Neuronal stem cell (in vitro differentiated cells): ENCODE data around the gene PPEF1.

ENCODE experiments used
- DNase-seq: peaks from one replicate; pipeline ENCODE4 v3.0.0-alpha.2; 2013; ENCODE audit warnings: low spot score
- H2AFZ ChIP-seq: one replicate; pipeline ENCODE4 v1.6.1; 2013; ENCODE audit warnings: mild to moderate bottlenecking, low read length, inconsistent platforms
- H2AK5ac ChIP-seq: 2 replicates; pipeline ENCODE4 v1.6.1; 2013; ENCODE audit warnings: low read depth, mild to moderate bottlenecking, inconsistent platforms, low read length, moderate library complexity, mixed read lengths
- H2BK120ac ChIP-seq: 2 replicates; pipeline ENCODE4 v1.6.1; 2013; ENCODE audit warnings: low read depth, mild to moderate bottlenecking, inconsistent platforms, low read length, moderate library complexity, mixed read lengths
- H2BK12ac ChIP-seq: one replicate; pipeline ENCODE4 v1.6.1; 2013; ENCODE audit warnings: low read length, inconsistent platforms
- H2BK15ac ChIP-seq: 2 replicates; pipeline ENCODE4 v1.6.1; 2013; ENCODE audit warnings: mild to moderate bottlenecking, low read length, inconsistent platforms, mixed read lengths
- H2BK5ac ChIP-seq: one replicate; pipeline ENCODE4 v1.6.1; 2013; ENCODE audit warnings: inconsistent platforms, mild to moderate bottlenecking, low read length, moderate library complexity
- H3K14ac ChIP-seq: one replicate; pipeline ENCODE4 v1.6.1; 2013; ENCODE audit warnings: low read length, inconsistent platforms
- H3K18ac ChIP-seq: 2 replicates; pipeline ENCODE4 v1.6.1; 2013; ENCODE audit warnings: low read length, inconsistent platforms
- H3K23ac ChIP-seq: 2 replicates; pipeline ENCODE4 v1.6.1; 2013; ENCODE audit warnings: low read depth, mild to moderate bottlenecking, mixed read lengths, low read length, inconsistent platforms; ENCODE audit not compliant: poor library complexity
- H3K27ac ChIP-seq: replicated peaks from 3 replicates; pipeline ENCODE4 v1.5.1; 2013; ENCODE audit warnings: low read length, inconsistent platforms
- H3K27me3 ChIP-seq, 3 experiments: 2 replicates each; pipeline ENCODE4 v1.6.1; 2013; ENCODE audit warnings: low read length in 3 of 3, mild to moderate bottlenecking in 2 of 3, inconsistent platforms in 1 of 3, low read depth in 1 of 3, mixed read lengths in 1 of 3, moderate library complexity in 1 of 3; ENCODE audit not compliant: control insufficient read depth in 3 of 3, insufficient read depth in 3 of 3
- H3K36me3 ChIP-seq, 2 donors: replicated peaks in 1 of 2; 2 replicates each; pipeline ENCODE4 v1.6.1; 2013; ENCODE audit warnings: low read length in 2 of 2; ENCODE audit not compliant: control insufficient read depth in 2 of 2, insufficient read depth in 2 of 2
- H3K4ac ChIP-seq: 2 replicates; pipeline ENCODE4 v1.6.1; 2013; ENCODE audit warnings: inconsistent platforms, mild to moderate bottlenecking, low read length, moderate library complexity
- H3K4me1 ChIP-seq, 2 donors: 1 replicate in 1 of 2; 2 replicates in 1 of 2; pipeline ENCODE4 v1.6.1; 2013; ENCODE audit warnings: low read length in 2 of 2, low read depth in 1 of 2; ENCODE audit not compliant: control insufficient read depth in 2 of 2, insufficient read depth in 1 of 2
- H3K4me2 ChIP-seq: one replicate; pipeline ENCODE4 v1.6.1; 2013; ENCODE audit warnings: mild to moderate bottlenecking, low read length, inconsistent platforms; ENCODE audit not compliant: insufficient read depth, poor library complexity, severe bottlenecking
- H3K4me3 ChIP-seq, 2 donors: 2 replicates each; pipeline ENCODE4 v1.5.1; 2013; ENCODE audit warnings: low read length in 2 of 2, mild to moderate bottlenecking in 2 of 2, inconsistent platforms in 1 of 2, moderate library complexity in 1 of 2
- H3K79me1 ChIP-seq: one replicate; pipeline ENCODE4 v1.6.1; 2013; ENCODE audit warnings: low read depth, mild to moderate bottlenecking, inconsistent platforms, low read length, moderate library complexity
- H3K9ac ChIP-seq: one replicate; pipeline ENCODE4 v1.6.1; 2013; ENCODE audit warnings: mild to moderate bottlenecking, low read depth, low read length, inconsistent platforms; ENCODE audit not compliant: poor library complexity
- H3K9me3 ChIP-seq, 2 donors: replicated peaks in 1 of 2; 2 replicates each; pipeline versions ENCODE3 to v1.6.1; 2013; ENCODE audit warnings: low read length in 2 of 2, mild to moderate bottlenecking in 2 of 2, inconsistent platforms in 1 of 2, low read depth in 1 of 2, mixed read lengths in 1 of 2, moderate library complexity in 1 of 2; ENCODE audit not compliant: control insufficient read depth in 2 of 2, insufficient read depth in 1 of 2
- H4K8ac ChIP-seq: one replicate; pipeline ENCODE4 v1.6.1; 2013; ENCODE audit warnings: low read depth, mild to moderate bottlenecking, inconsistent platforms, low read length, moderate library complexity
- H4K91ac ChIP-seq: one replicate; pipeline ENCODE4 v1.6.1; 2013; ENCODE audit warnings: low read length, low read depth, mild to moderate bottlenecking, inconsistent platforms; ENCODE audit not compliant: poor library complexity
- WGBS, 2 donors: extraction: QIAGEN DNeasy Blood & Tissue Kit; methylation state at CpG; one replicate each; pipeline ENCODE4 v1.1.7; 2013; ENCODE audit warnings: missing lambda C conversion rate in 2 of 2, mixed read lengths in 1 of 2; ENCODE audit not compliant: insufficient read length in 2 of 2, insufficient replicate concordance in 1 of 2; ENCODE audit errors: extremely low coverage in 2 of 2; 5-methylcytosine and 5-hydroxymethylcytosine counted together

Gene PPEF1

GRCh38 chrX:18682979-18683387 is 24.5 kb upstream of the PPEF1 start:
- H3K14ac ChIP-seq = no peak overlapping the region
- no peaks in the 10 kb centered on the region for H3K36me3 ChIP-seq
- H3K18ac ChIP-seq = no peak overlapping the region
- H3K4me3 ChIP-seq = no peak overlapping the region
- no peak overlapping the region for H4K91ac ChIP-seq
- no peak overlapping the region for H3K9ac ChIP-seq
- DNase-seq = no peak
- no peak overlapping the region for H3K23ac ChIP-seq
- no CpG with 5 or more reads among the region's 9 CpGs for WGBS, 2 donors
- H3K4me2 ChIP-seq = no peak overlapping the region
- H3K27me3 ChIP-seq = no peaks in the 10 kb centered on the region
- H3K79me1 ChIP-seq = no peaks in the 10 kb centered on the region
- H2BK15ac ChIP-seq = no peak overlapping the region
- H2BK12ac ChIP-seq = no peak overlapping the region
- no peak overlapping the region for H2AK5ac ChIP-seq
- H2AFZ ChIP-seq = no peak overlapping the region
- no peaks in the 10 kb centered on the region for H3K4me1 ChIP-seq
- H3K27ac ChIP-seq = no peak overlapping the region
- H3K4ac ChIP-seq = no peak overlapping the region
- no peak overlapping the region for H4K8ac ChIP-seq
- H3K9me3 ChIP-seq = no peaks in the 10 kb centered on the region
- no peak overlapping the region for H2BK120ac ChIP-seq
- H2BK5ac ChIP-seq = no peak overlapping the region

GRCh38 chrX:18687856-18688495 is 19.5 kb upstream of the PPEF1 start:
- no peaks in the 10 kb centered on the region for H3K4me1 ChIP-seq
- H2AK5ac ChIP-seq = no peak overlapping the region
- H2BK12ac ChIP-seq = no peak overlapping the region
- WGBS, 2 donors = no CpG with 5 or more reads among the region's 7 CpGs
- H3K9me3 ChIP-seq = no peaks in the 10 kb centered on the region
- H3K4me2 ChIP-seq = no peak overlapping the region
- no peak overlapping the region for H2BK120ac ChIP-seq
- no peak overlapping the region for H3K14ac ChIP-seq
- H3K79me1 ChIP-seq = no peaks in the 10 kb centered on the region
- H4K8ac ChIP-seq = no peak overlapping the region
- no peak overlapping the region for H3K9ac ChIP-seq
- no peak for DNase-seq
- peaks cover 0 to 11% (median 0%) of the 10 kb centered on the region in 3 experiments for H3K27me3 ChIP-seq
- H2AFZ ChIP-seq = no peak overlapping the region
- H3K23ac ChIP-seq = no peak overlapping the region
- H3K27ac ChIP-seq = no peak overlapping the region
- H3K36me3 ChIP-seq = no peaks in the 10 kb centered on the region
- no peak overlapping the region for H2BK15ac ChIP-seq
- H3K4ac ChIP-seq = no peak overlapping the region
- H3K18ac ChIP-seq = no peak overlapping the region
- no peak overlapping the region for H2BK5ac ChIP-seq
- no peak overlapping the region for H3K4me3 ChIP-seq
- no peak overlapping the region for H4K91ac ChIP-seq

- no peak overlapping the region for H4K8ac ChIP-seq
- no peak overlapping the region for H3K14ac ChIP-seq
- no peak overlapping the region for H2BK120ac ChIP-seq
- H4K91ac ChIP-seq = no peak overlapping the region
- H3K27me3 ChIP-seq = peaks cover 0 to 11% (median 0%) of the 10 kb centered on the region in 3 experiments
- no peak overlapping the region for H3K23ac ChIP-seq
- no peak overlapping the region for H3K9ac ChIP-seq
- no peaks in the 10 kb centered on the region for H3K79me1 ChIP-seq
- no peaks in the 10 kb centered on the region for H3K36me3 ChIP-seq
- H3K27ac ChIP-seq = no peak overlapping the region
- no peak overlapping the region for H3K4me2 ChIP-seq
- no CpG with 5 or more reads among the region's 1 CpG for WGBS, 2 donors
- no peak overlapping the region for H3K18ac ChIP-seq
- no peak overlapping the region for H3K4me3 ChIP-seq
- no peak overlapping the region for H2BK15ac ChIP-seq
- no peaks in the 10 kb centered on the region for H3K4me1 ChIP-seq
- H2BK12ac ChIP-seq = no peak overlapping the region
- H3K4ac ChIP-seq = no peak overlapping the region
- no peak overlapping the region for H2AK5ac ChIP-seq
- H3K9me3 ChIP-seq = no peaks in the 10 kb centered on the region
- H2AFZ ChIP-seq = no peak overlapping the region
- DNase-seq = no peak
- H2BK5ac ChIP-seq = no peak overlapping the region
Measured at GRCh38 chrX:18691431-18691830, 16.0 kb upstream of the PPEF1 start.

- Histone ChIP-seq H2BK12ac (no peak overlapping the region), H3K79me1 (no peaks in the 10 kb centered on the region), H2BK120ac (no peak overlapping the region), H3K4me1 (no peaks in the 10 kb centered on the region), H3K36me3 (no peaks in the 10 kb centered on the region), H4K91ac (no peak overlapping the region), H3K9ac (no peak overlapping the region), H4K8ac (no peak overlapping the region), H2AFZ (no peak overlapping the region), H2AK5ac (no peak overlapping the region), H2BK15ac (no peak overlapping the region), H3K4me2 (no peak overlapping the region), H3K18ac (no peak overlapping the region), H3K27ac (no peak overlapping the region), H2BK5ac (no peak overlapping the region), H3K23ac (no peak overlapping the region), H3K4ac (no peak overlapping the region), H3K14ac (no peak overlapping the region), H3K27me3 (peaks cover 0 to 13% (median 0%) of the 10 kb centered on the region in 3 experiments), H3K9me3 (no peaks in the 10 kb centered on the region), H3K4me3 (no peak overlapping the region)
- DNase-seq = no peak
- WGBS, 2 donors = no CpG with 5 or more reads among the region's 4 CpGs
Measured at GRCh38 chrX:18692541-18692940, 14.9 kb upstream of the PPEF1 start.
